Endodermal cell (in vitro differentiated cells): ENCODE measurements around the gene KLF1. TPM values are rescaled to one million over a fixed set of nuclear protein-coding genes. Genes with fewer than 3 reads are reported as not detected.

Experiments
- DNase-seq: peaks from one replicate; pipeline ENCODE4 v3.0.0-alpha.2; 2017
- H3K27ac ChIP-seq: 2 replicates; pipeline ENCODE4 v1.5.1; 2013; ENCODE audit warnings: mild to moderate bottlenecking, low read depth, low read length, moderate library complexity
- H3K27me3 ChIP-seq: 2 replicates; pipeline ENCODE4 v1.6.1; 2013; ENCODE audit warnings: mild to moderate bottlenecking, low read length, moderate library complexity; ENCODE audit not compliant: insufficient read depth, control insufficient read depth, poor library complexity, severe bottlenecking
- H3K36me3 ChIP-seq: 2 replicates; pipeline ENCODE4 v1.7.0; 2013; ENCODE audit warnings: mild to moderate bottlenecking, low read length, moderate library complexity; ENCODE audit not compliant: control insufficient read depth, insufficient read depth
- H3K4me1 ChIP-seq: one replicate; pipeline ENCODE4 v1.7.0; 2013; ENCODE audit warnings: low read length; ENCODE audit not compliant: control insufficient read depth, insufficient read depth
- H3K4me3 ChIP-seq: 2 replicates; pipeline ENCODE4 v1.5.1; 2013; ENCODE audit warnings: mild to moderate bottlenecking, low read length, moderate library complexity
- H3K9ac ChIP-seq: 2 replicates; pipeline ENCODE4 v1.6.1; 2013; ENCODE audit warnings: mild to moderate bottlenecking, low read length, moderate library complexity; ENCODE audit not compliant: poor library complexity, severe bottlenecking; ENCODE audit errors: extremely low read depth
- H3K9me3 ChIP-seq: 2 replicates; pipeline ENCODE4 v1.6.1; 2013; ENCODE audit warnings: mild to moderate bottlenecking, low read length, moderate library complexity; ENCODE audit not compliant: control insufficient read depth
- H3K27ac Mint-ChIP-seq: 2 replicates; pipeline ENCODE4 v1.8.0; 2020; ENCODE audit warnings: mixed read lengths
- H3K27me3 Mint-ChIP-seq: 2 replicates; pipeline ENCODE4 v1.8.0; 2021; ENCODE audit warnings: mild to moderate bottlenecking, mixed read lengths; ENCODE audit not compliant: insufficient read depth
- H3K36me3 Mint-ChIP-seq: 2 replicates; pipeline ENCODE4 v1.8.0; 2020; ENCODE audit warnings: low read depth, mixed read lengths
- H3K4me1 Mint-ChIP-seq: 2 replicates; pipeline ENCODE4 v1.8.0; 2020; ENCODE audit warnings: mixed read lengths
- H3K4me3 Mint-ChIP-seq: 2 replicates; pipeline ENCODE4 v1.8.0; 2020; ENCODE audit warnings: mild to moderate bottlenecking, moderate library complexity, mixed read lengths
- H3K9me3 Mint-ChIP-seq: 2 replicates; pipeline ENCODE4 v1.8.0; 2020; ENCODE audit warnings: mild to moderate bottlenecking, mixed read lengths
- CTCF ChIP-seq: fragments of 200-600 bp; sonication (generic); conservative IDR thresholded peaks from 2 replicates; pipeline ENCODE4 v1.5.0; 2021; ENCODE audit warnings: antibody characterized with exemption, mild to moderate bottlenecking
- WGBS, 2 experiments: methylation state at CpG; one replicate each; pipeline versions ENCODE4 v1.1.5 to v1.1.7; 2013; ENCODE audit warnings: missing lambda C conversion rate in 2 of 2, mixed read lengths in 1 of 2; ENCODE audit not compliant: insufficient coverage in 1 of 2, insufficient read length in 1 of 2; 5-methylcytosine and 5-hydroxymethylcytosine counted together
- total RNA-seq, 2 donors: library from RNA; stranded (reverse); fragmentation: NEBNext Ultra II Directional in 1 of 2; extraction: Animal tissue kit (Norgen Biotek cat#: 25700) in 1 of 2; gene quantifications; 2 replicates in 1 of 2; 3 replicates in 1 of 2; pipeline ENCODE4 v1.2.1, GENCODE V29; 2021

KLF1 gene
- total RNA-seq, 2 donors from 2014 or later, result 0.91 to 1.0 TPM

GRCh38 chr19:12888006-12888603, 1.1 kb upstream of the KLF1 start:
- H3K4me1 ChIP-seq, result no peaks in the 10 kb centered on the region
- H3K4me1 Mint-ChIP-seq, result peaks cover 14% of the 10 kb centered on the region
- H3K9me3 Mint-ChIP-seq, result peaks cover 21% of the 10 kb centered on the region
- H3K4me3 ChIP-seq, result no peak overlapping the region
- no peak overlapping the region for H3K27ac Mint-ChIP-seq
- no peak overlapping the region for H3K27ac ChIP-seq
- no peak for TF ChIP-seq CTCF
- no peak overlapping the region for H3K4me3 Mint-ChIP-seq
- DNase-seq, result no peak
- H3K27me3 ChIP-seq, result peaks cover 37% of the 10 kb centered on the region
- peaks cover 18% of the 10 kb centered on the region for H3K9me3 ChIP-seq
- H3K36me3 ChIP-seq, result peaks cover 1% of the 10 kb centered on the region
- 71 to 77% methylated on average over 5 of the region's 5 CpGs for WGBS, 2 experiments
- H3K36me3 Mint-ChIP-seq, result peaks cover under 1% of the 10 kb centered on the region
- H3K9ac ChIP-seq, result no peak overlapping the region
- peaks cover 29% of the 10 kb centered on the region for H3K27me3 Mint-ChIP-seq

- Histone ChIP-seq H3K27me3 (peaks cover 37% of the 10 kb centered on the region), H3K9ac (no peak overlapping the region), H3K36me3 (no peaks in the 10 kb centered on the region), H3K27ac (no peak overlapping the region), H3K4me1 (no peaks in the 10 kb centered on the region), H3K9me3 (peaks cover 18% of the 10 kb centered on the region), H3K4me3 (no peak overlapping the region)
- no peak for DNase-seq
- WGBS, 2 experiments, result 80 to 90% methylated on average over 3 to 5 of the region's 5 CpGs
- peaks cover 10% of the 10 kb centered on the region for H3K4me1 Mint-ChIP-seq
- H3K27ac Mint-ChIP-seq, result peak overlapping the region; percentile 26
- H3K4me3 Mint-ChIP-seq, result peak overlapping the region; percentile 71
- H3K36me3 Mint-ChIP-seq, result no peaks in the 10 kb centered on the region
- no peak for TF ChIP-seq CTCF
- H3K27me3 Mint-ChIP-seq, result peaks cover 38% of the 10 kb centered on the region
- peaks cover 26% of the 10 kb centered on the region for H3K9me3 Mint-ChIP-seq
Observed at GRCh38 chr19:12886651-12886968, 391 bp downstream of the KLF1 start.

- H3K36me3 Mint-ChIP-seq, result no peaks in the 10 kb centered on the region
- H3K27me3 ChIP-seq, result peaks cover 37% of the 10 kb centered on the region
- peaks cover 38% of the 10 kb centered on the region for H3K27me3 Mint-ChIP-seq
- H3K9me3 Mint-ChIP-seq, result peaks cover 26% of the 10 kb centered on the region
- H3K9me3 ChIP-seq, result peaks cover 18% of the 10 kb centered on the region
- no peak overlapping the region for H3K27ac ChIP-seq
- peak overlapping the region; percentile 77 for H3K4me3 ChIP-seq
- H3K27ac Mint-ChIP-seq, result peak overlapping the region; percentile 26
- H3K4me1 Mint-ChIP-seq, result peaks cover 8% of the 10 kb centered on the region
- H3K4me1 ChIP-seq, result no peaks in the 10 kb centered on the region
- peak; percentile 81 for DNase-seq
- no peaks in the 10 kb centered on the region for H3K36me3 ChIP-seq
- H3K9ac ChIP-seq, result peak overlapping the region; percentile 20
- H3K4me3 Mint-ChIP-seq, result peak overlapping the region; percentile 71
- 7 to 9% methylated on average over 3 to 51 of the region's 53 CpGs for WGBS, 2 experiments
- peak; percentile 14 for TF ChIP-seq CTCF
Observed at GRCh38 chr19:12885749-12886650, 1.0 kb downstream of the KLF1 start.
